ENCODE results near the gene SH3BP2.

SH3BP2 gene

GRCh38 chr4:2816401-2816954, 23.6 kb downstream of the SH3BP2 start:
- in situ Hi-C loops (cut with MboI; ENCODE audit: low sequenced_read_pairs), result no loop called here

- in situ Hi-C loops (cut with MboI; ENCODE audit: low sequenced_read_pairs), result no loop called here
Measured at GRCh38 chr4:2817137-2817536, 24.3 kb downstream of the SH3BP2 start.

GRCh38 chr4:2817701-2818350, 24.9 kb downstream of the SH3BP2 start:
- in situ Hi-C loops (cut with MboI; ENCODE audit: low sequenced_read_pairs), result no loop called here

GRCh38 chr4:2818351-2818939, 25.6 kb downstream of the SH3BP2 start:
- in situ Hi-C loops (cut with MboI; ENCODE audit: low sequenced_read_pairs), result no loop called here

GRCh38 chr4:2819244-2820215, 26.6 kb downstream of the SH3BP2 start:
- in situ Hi-C loops (cut with MboI; ENCODE audit: low sequenced_read_pairs), result no loop called here

GRCh38 chr4:2820216-2820982, 27.5 kb downstream of the SH3BP2 start:
- in situ Hi-C loops (cut with MboI; ENCODE audit: low sequenced_read_pairs), result no loop called here

- in situ Hi-C loops (cut with MboI; ENCODE audit: low sequenced_read_pairs), result no loop called here
Measured at GRCh38 chr4:2822461-2823300, 29.8 kb downstream of the SH3BP2 start.

GRCh38 chr4:2823301-2823670, 30.4 kb downstream of the SH3BP2 start:
- in situ Hi-C loops (cut with MboI; ENCODE audit: low sequenced_read_pairs), result no loop called here

GRCh38 chr4:2823671-2824328, 30.9 kb downstream of the SH3BP2 start:
- in situ Hi-C loops (cut with MboI; ENCODE audit: low sequenced_read_pairs), result no loop called here

- in situ Hi-C loops (cut with MboI; ENCODE audit: low sequenced_read_pairs), result no loop called here
Measured at GRCh38 chr4:2824329-2824835, 31.5 kb downstream of the SH3BP2 start.

- in situ Hi-C loops (cut with MboI; ENCODE audit: low sequenced_read_pairs), result no loop called here
Measured at GRCh38 chr4:2824836-2825381, 32.0 kb downstream of the SH3BP2 start.

GRCh38 chr4:2825740-2826139, 32.9 kb downstream of the SH3BP2 start:
- in situ Hi-C loops (cut with MboI; ENCODE audit: low sequenced_read_pairs), result no loop called here

- in situ Hi-C loops (cut with MboI; ENCODE audit: low sequenced_read_pairs), result no loop called here
Measured at GRCh38 chr4:2827071-2827873, 34.4 kb downstream of the SH3BP2 start.

- in situ Hi-C loops (cut with MboI; ENCODE audit: low sequenced_read_pairs), result no loop called here
Measured at GRCh38 chr4:2827874-2828751, 35.2 kb downstream of the SH3BP2 start.

- in situ Hi-C loops (cut with MboI; ENCODE audit: low sequenced_read_pairs), result no loop called here
Measured at GRCh38 chr4:2828758-2829181, 35.9 kb downstream of the SH3BP2 start.

- in situ Hi-C loops (cut with MboI; ENCODE audit: low sequenced_read_pairs), result no loop called here
Measured at GRCh38 chr4:2829321-2829932, 36.5 kb downstream of the SH3BP2 start.
